PC-3 (cell line): Measurements from ENCODE around the gene IDH3A. TPM values are rescaled to one million over a fixed set of nuclear protein-coding genes. Genes with fewer than 3 reads are reported as not detected.

Experiments
- ATAC-seq: fragments of 200-7000 bp; cut with Tn5 transposase; 2 replicates; pipeline ENCODE4 v1.9.1; 2020; ENCODE audit warnings: mild to moderate bottlenecking, moderate library complexity
- BruUV-seq: library from RNA; stranded (reverse); fragments of 400-500 nt; replicated peaks from 2 replicates; lab custom pipeline; 2021; lab: Mats Ljungman, UMichigan
- CTCF ChIA-PET: fragments of 300-600 bp; sonication (Branson Sonifier 250); formaldehyde crosslinking; loops from one replicate; lab custom pipeline; 2022; ENCODE audit warnings: antibody characterized with exemption; lab: Charles Lee
- POLR2A ChIA-PET: fragments of 300-600 bp; sonication (Branson Sonifier 250); formaldehyde crosslinking; loops from one replicate; lab custom pipeline; 2022; ENCODE audit warnings: antibody characterized with exemption; ENCODE audit not compliant: unreplicated experiment; lab: Charles Lee
- DNase-seq: peaks from one replicate; pipeline ENCODE4 v3.0.0-alpha.2; 2015
- H2AFZ ChIP-seq: fragments of 300-600 bp; sonication (generic); 2 replicates; pipeline ENCODE4 v1.6.0; 2016; ENCODE audit warnings: antibody characterized with exemption, low read length
- H3F3A ChIP-seq: fragments of 300-600 bp; sonication (generic); one replicate; pipeline ENCODE4 v1.6.0; 2017; ENCODE audit warnings: antibody characterized with exemption, low read length, control low read depth, mild to moderate bottlenecking; ENCODE audit not compliant: unreplicated experiment
- H3K27ac ChIP-seq: fragments of 300-600 bp; sonication (generic); 2 replicates; pipeline ENCODE4 v1.5.1; 2016; ENCODE audit warnings: mild to moderate bottlenecking, low read length
- H3K27me3 ChIP-seq: fragments of 300-600 bp; sonication (generic); 2 replicates; pipeline ENCODE4 v1.6.1; 2016; ENCODE audit warnings: low read length, mixed read lengths
- H3K36me3 ChIP-seq: fragments of 300-600 bp; sonication (generic); 2 replicates; pipeline ENCODE4 v1.6.1; 2016; ENCODE audit warnings: low read depth, mixed run types, low read length, mixed read lengths
- H3K4me1 ChIP-seq: fragments of 300-600 bp; sonication (generic); 2 replicates; pipeline ENCODE4 v1.5.1; 2016; ENCODE audit warnings: low read length; ENCODE audit not compliant: insufficient read depth
- H3K4me2 ChIP-seq: fragments of 300-600 bp; sonication (generic); 2 replicates; pipeline ENCODE4 v1.6.0; 2016; ENCODE audit warnings: low read length
- H3K4me3 ChIP-seq: fragments of 300-600 bp; sonication (generic); 2 replicates; pipeline ENCODE4 v1.5.1; 2016; ENCODE audit warnings: mild to moderate bottlenecking, low read length, mixed read lengths
- H3K79me2 ChIP-seq: fragments of 300-600 bp; sonication (generic); 2 replicates; pipeline ENCODE4 v1.6.1; 2017; ENCODE audit warnings: low read length, mixed read lengths
- H3K9ac ChIP-seq: fragments of 300-600 bp; sonication (generic); 2 replicates; pipeline ENCODE4 v1.6.0; 2016; ENCODE audit warnings: mild to moderate bottlenecking, low read length
- H3K9me2 ChIP-seq: fragments of 300-600 bp; sonication (generic); replicated peaks from 2 replicates; pipeline ENCODE4 v1.6.1; 2016; ENCODE audit warnings: mixed run types, low read length, mixed read lengths
- H3K9me3 ChIP-seq: fragments of 300-600 bp; sonication (generic); 2 replicates; pipeline ENCODE4 v1.6.1; 2016; ENCODE audit warnings: low read length, mixed read lengths
- H4K20me1 ChIP-seq: fragments of 300-600 bp; sonication (generic); 2 replicates; pipeline ENCODE4 v1.6.1; 2016; ENCODE audit warnings: low read length, mixed read lengths
- EZH2 ChIP-seq: fragments of 300-600 bp; sonication (generic); IDR thresholded peaks from one replicate; pipeline ENCODE4 v1.6.1; 2017; ENCODE audit warnings: antibody characterized with exemption, mild to moderate bottlenecking, low read length; ENCODE audit not compliant: unreplicated experiment
- EZH2phosphoT487 ChIP-seq: fragments of 300-600 bp; sonication (generic); IDR thresholded peaks from 2 replicates; pipeline ENCODE4 v1.6.1; 2018; ENCODE audit warnings: mild to moderate bottlenecking, antibody characterized with exemption, low read length, borderline replicate concordance
- intact Hi-C: fragments of 100-400 bp; cut with micrococcal nuclease; formaldehyde crosslinking; loops from 2 replicates; pipeline ENCODE4 v1.9.0; 2023
- total RNA-seq: library from RNA; depleted of rRNA; stranded (reverse); fragments of >200 nt; gene quantifications from 2 replicates; pipeline ENCODE4 v1.2.3, GENCODE V29; 2014
- TF ChIP-seq, protein P1 (sequence below): fragments of 300-600 bp; sonication (generic); conservative IDR thresholded peaks from 2 replicates; pipeline ENCODE4 v1.5.1; 2017; ENCODE audit warnings: antibody characterized with exemption, low read depth, mild to moderate bottlenecking, low read length

IDH3A gene
- total RNA-seq, 1 experiment from 2014 or later, result 78.8 TPM

DNA sequence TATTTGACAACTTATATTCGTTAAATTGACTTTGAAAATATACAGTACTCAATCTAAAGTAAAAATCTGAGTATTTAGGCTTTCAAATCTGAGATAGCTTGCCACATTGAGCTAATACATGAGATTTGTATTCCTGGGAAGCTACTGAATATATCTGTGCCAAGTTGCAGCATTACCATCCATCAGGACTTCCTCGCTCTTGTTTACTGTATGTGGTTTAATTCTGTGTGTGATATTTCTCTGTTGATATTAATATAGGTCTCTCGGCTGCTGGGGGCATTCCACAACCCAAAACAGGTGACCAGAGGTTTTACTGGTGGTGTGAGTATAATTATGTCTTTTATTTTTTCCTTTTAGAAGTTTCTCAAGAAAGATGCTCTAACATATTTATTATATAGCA, 5.8 kb downstream of the IDH3A start:
- Histone ChIP-seq H3K36me3 (peaks cover 8% of the 10 kb centered on the region; the same call in 1 of the 2 replicates), H3K4me1 (peaks cover 24% of the 10 kb centered on the region; the same call in 1 of the 2 replicates), H3K9ac (no peak overlapping the region), H3K4me3 (no peak overlapping the region), H4K20me1 (peaks cover 11% of the 10 kb centered on the region; the same call in 1 of the 2 replicates), H2AFZ (no peak overlapping the region), H3K27ac (no peak overlapping the region), H3K9me3 (no peaks in the 10 kb centered on the region), H3K27me3 (no peaks in the 10 kb centered on the region), H3K79me2 (peaks cover 47% of the 10 kb centered on the region), H3K4me2 (no peak overlapping the region), H3F3A (no peaks in the 10 kb centered on the region), H3K9me2 (no peaks in the 10 kb centered on the region)
- no TSS peak for BruUV-seq
- ATAC-seq, result no peak
- intact Hi-C loops, result loop anchor here (5.0 kb wide), 1 partner anchor 302 kb away; no protein-coding TSS in a partner anchor
- POLR2A ChIA-PET, result no interaction called here
- no peak for TF ChIP-seq EZH2
- TF ChIP-seq, protein P1, sequence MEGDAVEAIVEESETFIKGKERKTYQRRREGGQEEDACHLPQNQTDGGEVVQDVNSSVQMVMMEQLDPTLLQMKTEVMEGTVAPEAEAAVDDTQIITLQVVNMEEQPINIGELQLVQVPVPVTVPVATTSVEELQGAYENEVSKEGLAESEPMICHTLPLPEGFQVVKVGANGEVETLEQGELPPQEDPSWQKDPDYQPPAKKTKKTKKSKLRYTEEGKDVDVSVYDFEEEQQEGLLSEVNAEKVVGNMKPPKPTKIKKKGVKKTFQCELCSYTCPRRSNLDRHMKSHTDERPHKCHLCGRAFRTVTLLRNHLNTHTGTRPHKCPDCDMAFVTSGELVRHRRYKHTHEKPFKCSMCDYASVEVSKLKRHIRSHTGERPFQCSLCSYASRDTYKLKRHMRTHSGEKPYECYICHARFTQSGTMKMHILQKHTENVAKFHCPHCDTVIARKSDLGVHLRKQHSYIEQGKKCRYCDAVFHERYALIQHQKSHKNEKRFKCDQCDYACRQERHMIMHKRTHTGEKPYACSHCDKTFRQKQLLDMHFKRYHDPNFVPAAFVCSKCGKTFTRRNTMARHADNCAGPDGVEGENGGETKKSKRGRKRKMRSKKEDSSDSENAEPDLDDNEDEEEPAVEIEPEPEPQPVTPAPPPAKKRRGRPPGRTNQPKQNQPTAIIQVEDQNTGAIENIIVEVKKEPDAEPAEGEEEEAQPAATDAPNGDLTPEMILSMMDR, result no peak
- TF ChIP-seq EZH2phosphoT487, result no peak
- CTCF ChIA-PET, result interaction anchor here (0.7 kb wide), 1 partner anchor 574 kb away, joined by 3 read pairs; no protein-coding TSS in a partner anchor
- no peak for DNase-seq

DNA sequence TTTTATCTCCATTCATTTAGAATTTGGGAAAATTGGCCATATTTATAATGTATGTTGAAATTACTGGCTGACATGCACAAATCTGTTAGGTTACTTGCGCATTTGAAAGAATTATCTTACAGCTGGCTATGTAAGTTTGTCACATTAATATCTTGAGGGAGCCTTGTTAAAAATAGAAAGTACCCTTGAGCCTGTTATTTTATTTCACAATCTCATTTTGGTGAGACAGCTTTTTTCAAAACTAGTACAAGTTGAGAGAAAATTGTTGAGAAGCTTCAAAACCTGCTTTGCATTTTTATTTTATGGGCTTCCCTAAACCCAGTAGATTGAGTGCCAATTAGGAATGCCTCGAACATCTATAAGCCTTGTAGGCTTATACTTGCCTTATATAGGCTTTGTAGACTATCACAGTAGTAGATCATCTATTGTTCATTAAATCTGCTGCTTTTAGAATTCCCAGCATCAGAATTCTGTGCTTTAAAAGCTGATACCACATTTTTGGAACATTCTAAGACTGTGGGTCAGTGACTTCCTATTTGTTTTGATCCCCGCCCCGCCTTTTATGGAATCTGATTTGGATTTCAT, 6.3 kb downstream of the IDH3A start:
- no peak overlapping the region for H2AFZ ChIP-seq
- ChIA-PET POLR2A (no interaction called here), CTCF (interaction anchor here (0.7 kb wide), 1 partner anchor 574 kb away, joined by 3 read pairs; no protein-coding TSS in a partner anchor)
- H3K4me3 ChIP-seq, result no peak overlapping the region
- 0 out of 2 replicates have a peak, but pooled peaks have one; percentile 31 for ATAC-seq
- no peaks in the 10 kb centered on the region for H3F3A ChIP-seq
- no peak overlapping the region for H3K27ac ChIP-seq
- intact Hi-C loops, result loop anchor here (5.0 kb wide), 1 partner anchor 302 kb away; no protein-coding TSS in a partner anchor
- BruUV-seq, result no TSS peak
- no peak for DNase-seq
- no peak overlapping the region for H3K4me2 ChIP-seq
- no peak overlapping the region for H3K9ac ChIP-seq
- H3K9me2 ChIP-seq, result no peaks in the 10 kb centered on the region
- H3K79me2 ChIP-seq, result peaks cover 43% of the 10 kb centered on the region
- H3K9me3 ChIP-seq, result no peaks in the 10 kb centered on the region
- TF ChIP-seq, protein P1, result no peak
- TF ChIP-seq EZH2 (no peak), EZH2phosphoT487 (no peak)
- peaks cover 6% of the 10 kb centered on the region; the same call in 1 of the 2 replicates for H4K20me1 ChIP-seq
- H3K36me3 ChIP-seq, result peaks cover 8% of the 10 kb centered on the region; the same call in 1 of the 2 replicates
- H3K27me3 ChIP-seq, result no peaks in the 10 kb centered on the region
- H3K4me1 ChIP-seq, result peaks cover 20% of the 10 kb centered on the region; the same call in 1 of the 2 replicates

DNA sequence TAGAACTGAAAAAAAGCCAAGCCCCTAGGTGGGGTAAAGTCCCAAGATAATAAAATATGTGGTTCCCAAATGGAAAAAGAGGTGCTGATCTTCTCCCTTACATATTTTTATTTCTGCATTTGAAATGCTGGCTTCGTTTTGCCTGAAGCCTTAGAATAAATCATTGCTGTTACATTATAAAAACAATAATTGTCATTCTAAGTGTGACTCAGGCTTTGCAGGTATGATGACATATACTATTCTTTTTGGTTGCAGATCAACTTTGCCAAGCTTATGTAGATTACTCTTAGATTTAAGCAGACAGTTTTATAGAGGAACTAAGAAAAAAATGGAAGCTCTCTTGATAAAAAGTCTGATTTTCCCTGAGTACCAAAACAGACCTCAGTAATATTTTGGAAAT, 7.5 kb downstream of the IDH3A start:
- Histone ChIP-seq H4K20me1 (no peaks in the 10 kb centered on the region), H3K9me2 (no peaks in the 10 kb centered on the region), H3K4me2 (no peak overlapping the region), H3K9me3 (no peaks in the 10 kb centered on the region), H3K27me3 (no peaks in the 10 kb centered on the region), H3K79me2 (peaks cover 30% of the 10 kb centered on the region), H3K4me1 (peaks cover 15% of the 10 kb centered on the region; the same call in 1 of the 2 replicates), H2AFZ (no peak overlapping the region), H3K27ac (no peak overlapping the region), H3F3A (no peaks in the 10 kb centered on the region), H3K9ac (no peak overlapping the region), H3K36me3 (peaks cover 11% of the 10 kb centered on the region), H3K4me3 (no peak overlapping the region)
- CTCF ChIA-PET, result interaction anchor here (1.0 kb wide), 1 partner anchor 25 kb away, joined by 3 read pairs; the partner anchor contains the start of gene CIB2
- TF ChIP-seq EZH2phosphoT487, result no peak
- TF ChIP-seq, protein P1, result no peak
- TF ChIP-seq EZH2, result no peak
- ATAC-seq (peak; percentile 46), DNase-seq (peak; percentile 51)
- intact Hi-C loops, result loop anchor here (5.0 kb wide), 1 partner anchor 301 kb away; no protein-coding TSS in a partner anchor
- POLR2A ChIA-PET, result no interaction called here
- no TSS peak for BruUV-seq
